Large intestine (tissue), 12 donors: ENCODE data around the gene IGFBP4. TPM values are rescaled to one million over a fixed set of nuclear protein-coding genes. Genes with fewer than 3 reads are reported as not detected.
"Not testable (repeated sequence)": the region's sequence is repeated elsewhere in the genome, so short reads cannot be mapped to it uniquely, and the experiment has no call there.

Source experiments
- DNase-seq, 2 donors: peaks; one replicate each; pipeline versions ENCODE4 v3.0.0 to v3.0.0-alpha.2; 2013
- H3K27ac ChIP-seq: one replicate; pipeline ENCODE4 v1.5.1; 2013; ENCODE audit warnings: low read length
- H3K27me3 ChIP-seq: 2 replicates; pipeline ENCODE4 v1.6.1; 2013; ENCODE audit warnings: low read length; ENCODE audit not compliant: control insufficient read depth, insufficient read depth
- H3K36me3 ChIP-seq: 2 replicates; pipeline ENCODE4 v1.6.1; 2013; ENCODE audit warnings: low read length; ENCODE audit not compliant: control insufficient read depth, insufficient read depth
- H3K4me1 ChIP-seq: one replicate; pipeline ENCODE4 v1.6.1; 2013; ENCODE audit warnings: low read length; ENCODE audit not compliant: control insufficient read depth, insufficient read depth
- H3K4me3 ChIP-seq: one replicate; pipeline ENCODE4 v1.5.1; 2013; ENCODE audit warnings: low read length
- H3K9me3 ChIP-seq: one replicate; pipeline ENCODE4 v1.6.1; 2013; ENCODE audit warnings: mild to moderate bottlenecking, low read depth, low read length, moderate library complexity; ENCODE audit not compliant: control insufficient read depth
- WGBS: methylation state at CpG from one replicate; pipeline ENCODE4 v1.1.5; 2013; ENCODE audit warnings: low lambda C conversion rate; ENCODE audit not compliant: insufficient coverage; 5-methylcytosine and 5-hydroxymethylcytosine counted together
- long read RNA-seq, 11 donors: transcript quantifications; one replicate each; lab custom pipeline, GENCODE V29; 2026
- polyA plus RNA-seq: library from polyadenylated mRNA; unstranded; fragments of 120-200 nt; gene quantifications from one replicate; pipeline ENCODE4 v1.2.1, GENCODE V29; 2013

The IGFBP4 gene
- 111 TPM for polyA plus RNA-seq
- long read RNA-seq, donor 1, transcript IGFBP4-201 (4 exons, 2,200 nt) = major isoform, 25 of 25 reads
- long read RNA-seq, donor 1, partial matches to known transcripts = 0 of 25 reads
- long read RNA-seq, donor 1, other reads (novel, unspliced or antisense) = 0 of 25 reads
- long read RNA-seq, donor 2, transcript IGFBP4-201 (4 exons, 2,200 nt) = major isoform, 37 of 44 reads
- long read RNA-seq, donor 2, partial matches to known transcripts = 7 of 44 reads
- long read RNA-seq, donor 2, other reads (novel, unspliced or antisense) = 0 of 44 reads
- long read RNA-seq, donor 3 = 0 reads
- long read RNA-seq, donor 4, partial matches to known transcripts = 0 of 4 reads
- long read RNA-seq, donor 4, other reads (novel, unspliced or antisense) = 0 of 4 reads
- long read RNA-seq, donor 5, transcript IGFBP4-201 (4 exons, 2,200 nt) = major isoform, 32 of 37 reads
- long read RNA-seq, donor 5, partial matches to known transcripts = 5 of 37 reads
- long read RNA-seq, donor 5, other reads (novel, unspliced or antisense) = 0 of 37 reads
- long read RNA-seq, donor 6, transcript IGFBP4-201 (4 exons, 2,200 nt) = major isoform, 53 of 58 reads
- long read RNA-seq, donor 6, partial matches to known transcripts = 5 of 58 reads
- long read RNA-seq, donor 6, other reads (novel, unspliced or antisense) = 0 of 58 reads
- long read RNA-seq, donor 7, transcript IGFBP4-201 (4 exons, 2,200 nt) = major isoform, 27 of 64 reads
- long read RNA-seq, donor 7, partial matches to known transcripts = 37 of 64 reads
- long read RNA-seq, donor 7, other reads (novel, unspliced or antisense) = 0 of 64 reads
- long read RNA-seq, donor 8, transcript IGFBP4-201 (4 exons, 2,200 nt) = major isoform, 57 of 145 reads
- long read RNA-seq, donor 8, partial matches to known transcripts = 88 of 145 reads
- long read RNA-seq, donor 8, other reads (novel, unspliced or antisense) = 0 of 145 reads
- long read RNA-seq, donor 9, transcript IGFBP4-201 (4 exons, 2,200 nt) = major isoform, 26 of 58 reads
- long read RNA-seq, donor 9, partial matches to known transcripts = 32 of 58 reads
- long read RNA-seq, donor 9, other reads (novel, unspliced or antisense) = 0 of 58 reads
- long read RNA-seq, donor 10, transcript IGFBP4-201 (4 exons, 2,200 nt) = major isoform, 39 of 80 reads
- long read RNA-seq, donor 10, partial matches to known transcripts = 41 of 80 reads
- long read RNA-seq, donor 10, other reads (novel, unspliced or antisense) = 0 of 80 reads
- long read RNA-seq, donor 11, transcript IGFBP4-201 (4 exons, 2,200 nt) = major isoform, 19 of 19 reads
- long read RNA-seq, donor 11, partial matches to known transcripts = 0 of 19 reads
- long read RNA-seq, donor 11, other reads (novel, unspliced or antisense) = 0 of 19 reads

DNA sequence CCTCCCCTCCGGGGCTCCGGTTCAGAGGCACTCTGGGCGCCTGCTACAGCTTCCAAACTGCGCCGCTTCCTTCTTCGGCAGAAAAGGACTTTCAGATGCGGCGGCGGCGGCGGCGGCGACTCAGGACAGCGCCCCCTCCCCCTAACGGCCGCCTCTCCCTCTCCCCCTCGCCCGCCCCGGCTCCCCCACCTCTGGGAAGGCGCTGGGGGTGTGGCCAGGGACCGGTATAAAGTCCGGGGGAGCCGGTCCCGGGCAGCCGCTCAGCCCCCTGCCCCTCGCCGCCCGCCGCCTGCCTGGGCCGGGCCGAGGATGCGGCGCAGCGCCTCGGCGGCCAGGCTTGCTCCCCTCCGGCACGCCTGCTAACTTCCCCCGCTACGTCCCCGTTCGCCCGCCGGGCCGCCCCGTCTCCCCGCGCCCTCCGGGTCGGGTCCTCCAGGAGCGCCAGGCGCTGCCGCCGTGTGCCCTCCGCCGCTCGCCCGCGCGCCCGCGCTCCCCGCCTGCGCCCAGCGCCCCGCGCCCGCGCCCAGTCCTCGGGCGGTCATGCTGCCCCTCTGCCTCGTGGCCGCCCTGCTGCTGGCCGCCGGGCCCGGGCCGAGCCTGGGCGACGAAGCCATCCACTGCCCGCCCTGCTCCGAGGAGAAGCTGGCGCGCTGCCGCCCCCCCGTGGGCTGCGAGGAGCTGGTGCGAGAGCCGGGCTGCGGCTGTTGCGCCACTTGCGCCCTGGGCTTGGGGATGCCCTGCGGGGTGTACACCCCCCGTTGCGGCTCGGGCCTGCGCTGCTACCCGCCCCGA lies at the start of gene IGFBP4:
Gene IGFBP4, plus strand, starts transcription at position 255 of the 792 bp plus-strand sequence. Its CDS starts 286 bp downstream, at position 541.
- peak within 1 kb of the TSS; percentile 72 for H3K27ac ChIP-seq
- peak within 1 kb of the TSS; percentile 44 for H3K4me3 ChIP-seq
- WGBS = no CpG with 5 or more reads among the region's 98 CpGs
- H3K4me1 ChIP-seq = peaks cover 27% of the 10 kb centered on the region
- H3K9me3 ChIP-seq = no peaks in the 10 kb centered on the region
- peak; percentile 50 to 76 for DNase-seq
- H3K27me3 ChIP-seq = peaks cover 14% of the 10 kb centered on the region
- no peaks in the 10 kb centered on the region for H3K36me3 ChIP-seq

GRCh38 chr17:40399185-40399584 lies 44.1 kb upstream of the IGFBP4 start:
- peak in 1 of 2 donors; percentile 18 for DNase-seq
- Histone ChIP-seq H3K4me3 (no peak overlapping the region), H3K27me3 (no peaks in the 10 kb centered on the region), H3K4me1 (no peaks in the 10 kb centered on the region), H3K9me3 (no peaks in the 10 kb centered on the region), H3K27ac (no peak overlapping the region), H3K36me3 (peaks cover 13% of the 10 kb centered on the region)
- WGBS = 86% methylated on average over 1 of the region's 4 CpGs

DNA sequence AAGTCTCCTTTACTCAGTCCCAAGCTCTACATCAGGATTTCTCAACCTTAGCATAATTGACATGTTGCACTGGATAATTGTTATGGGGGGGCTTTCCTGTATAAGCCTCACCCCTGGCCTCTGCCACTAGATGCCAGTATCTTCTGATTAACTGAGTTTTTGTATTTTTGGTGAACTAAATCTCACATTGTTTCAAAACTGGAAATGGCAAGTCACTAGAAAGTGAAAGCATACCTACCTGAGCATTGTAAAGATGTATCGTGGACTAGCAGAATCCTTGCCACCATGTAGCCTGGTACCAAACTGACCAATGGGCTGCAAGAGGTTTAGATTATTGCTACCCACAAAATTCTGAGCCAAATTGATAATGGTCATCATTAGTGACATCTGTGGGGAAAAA lies 40.6 kb upstream of the IGFBP4 start:
- H3K27ac ChIP-seq = no peak overlapping the region
- H3K4me3 ChIP-seq = no peak overlapping the region
- H3K36me3 ChIP-seq = peaks cover 10% of the 10 kb centered on the region
- no peak for DNase-seq
- H3K4me1 ChIP-seq = no peaks in the 10 kb centered on the region
- WGBS = no CpG with 5 or more reads among the region's 1 CpG
- H3K27me3 ChIP-seq = no peaks in the 10 kb centered on the region
- no peaks in the 10 kb centered on the region for H3K9me3 ChIP-seq

- H3K27ac ChIP-seq = no peak overlapping the region
- no peaks in the 10 kb centered on the region for H3K9me3 ChIP-seq
- peaks cover 10% of the 10 kb centered on the region for H3K36me3 ChIP-seq
- DNase-seq = no peak
- no peaks in the 10 kb centered on the region for H3K4me1 ChIP-seq
- H3K4me3 ChIP-seq = no peak overlapping the region
- WGBS = 80% methylated on average over 1 of the region's 3 CpGs
- no peaks in the 10 kb centered on the region for H3K27me3 ChIP-seq
Measured at GRCh38 chr17:40404003-40404402, 39.2 kb upstream of the IGFBP4 start.

DNA sequence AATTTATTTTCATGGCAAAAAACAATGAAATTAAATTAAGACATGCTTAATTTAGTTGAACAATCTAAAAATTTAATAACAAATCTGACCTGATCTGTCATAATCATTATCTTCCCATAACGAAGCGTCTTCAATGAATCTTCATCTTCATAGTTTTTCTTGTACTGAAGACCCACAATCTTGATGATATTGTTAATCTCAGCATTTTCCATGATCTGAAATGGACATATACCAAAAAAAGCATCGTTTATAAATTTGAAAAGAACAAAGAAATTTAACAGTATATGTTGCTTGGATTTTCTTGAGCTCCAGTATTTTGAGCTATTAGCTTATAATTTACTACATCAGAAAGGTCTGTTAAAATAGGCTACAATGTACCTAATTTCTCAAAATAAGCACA lies 35.8 kb upstream of the IGFBP4 start:
- no peak overlapping the region for H3K27ac ChIP-seq
- no peak for DNase-seq
- H3K4me3 ChIP-seq = no peak overlapping the region
- 87% methylated on average over 3 of the region's 3 CpGs for WGBS
- H3K4me1 ChIP-seq = no peaks in the 10 kb centered on the region
- peaks cover 7% of the 10 kb centered on the region for H3K36me3 ChIP-seq
- no peaks in the 10 kb centered on the region for H3K9me3 ChIP-seq
- no peaks in the 10 kb centered on the region for H3K27me3 ChIP-seq

- H3K9me3 ChIP-seq, H3K27me3 ChIP-seq, DNase-seq, H3K4me3 ChIP-seq, H3K36me3 ChIP-seq, H3K27ac ChIP-seq, H3K4me1 ChIP-seq: not testable (repeated sequence)
- WGBS = no CpG with 5 or more reads among the region's 4 CpGs
Measured at GRCh38 chr17:40409540-40409939, 33.7 kb upstream of the IGFBP4 start.

- Histone ChIP-seq H3K27me3 (no peaks in the 10 kb centered on the region), H3K9me3 (no peaks in the 10 kb centered on the region), H3K4me1 (no peaks in the 10 kb centered on the region), H3K36me3 (peaks cover 7% of the 10 kb centered on the region), H3K4me3 (no peak overlapping the region), H3K27ac (no peak overlapping the region)
- DNase-seq = no peak
- 100% methylated on average over 1 of the region's 1 CpG for WGBS
Measured at GRCh38 chr17:40410082-40410481, 33.2 kb upstream of the IGFBP4 start.

GRCh38 chr17:40411821-40412220 lies 31.4 kb upstream of the IGFBP4 start:
- Histone ChIP-seq H3K27me3 (no peaks in the 10 kb centered on the region), H3K27ac (no peak overlapping the region), H3K4me3 (no peak overlapping the region), H3K9me3 (no peaks in the 10 kb centered on the region), H3K4me1 (no peaks in the 10 kb centered on the region), H3K36me3 (peaks cover 6% of the 10 kb centered on the region)
- WGBS = 100% methylated on average over 2 of the region's 4 CpGs
- no peak for DNase-seq

GRCh38 chr17:40412880-40413279 lies 30.4 kb upstream of the IGFBP4 start:
- no peak for DNase-seq
- peaks cover 6% of the 10 kb centered on the region for H3K36me3 ChIP-seq
- H3K27me3 ChIP-seq = no peaks in the 10 kb centered on the region
- no peak overlapping the region for H3K4me3 ChIP-seq
- H3K9me3 ChIP-seq = no peaks in the 10 kb centered on the region
- no peaks in the 10 kb centered on the region for H3K4me1 ChIP-seq
- H3K27ac ChIP-seq = no peak overlapping the region
